Lower lobe of right lung (tissue), 2 donors: ENCODE measurements around the gene TLX1. TPM values are rescaled to one million over a fixed set of nuclear protein-coding genes. Genes with fewer than 3 reads are reported as not detected.

Source experiments
- ATAC-seq, 2 donors: fragments of 200-7000 bp; cut with Tn5 transposase; one replicate each; pipeline ENCODE4 v1.9.1; 2020 to 2022; ENCODE audit warnings: mild to moderate bottlenecking in 2 of 2, moderate library complexity in 2 of 2
- DNase-seq: peaks from one replicate; pipeline ENCODE4 v3.0.0-alpha.2; 2020
- H3K27ac ChIP-seq: fragments of 200-600 bp; one replicate; pipeline ENCODE4 v1.8.0; 2022
- H3K27me3 ChIP-seq: fragments of 200-600 bp; one replicate; pipeline ENCODE4 v1.8.0; 2022; ENCODE audit warnings: low read depth
- H3K36me3 ChIP-seq: fragments of 200-600 bp; one replicate; pipeline ENCODE4 v1.8.0; 2022; ENCODE audit warnings: mild to moderate bottlenecking
- H3K4me1 ChIP-seq: fragments of 200-600 bp; one replicate; pipeline ENCODE4 v1.8.0; 2022
- H3K4me3 ChIP-seq: fragments of 200-600 bp; one replicate; pipeline ENCODE4 v1.8.0; 2022; ENCODE audit warnings: mild to moderate bottlenecking
- H3K9me3 ChIP-seq: fragments of 200-600 bp; one replicate; pipeline ENCODE4 v1.8.0; 2022
- CTCF ChIP-seq: fragments of 200-600 bp; IDR thresholded peaks from one replicate; pipeline ENCODE4 v1.8.0; 2022; ENCODE audit warnings: antibody characterized with exemption, mild to moderate bottlenecking
- intact Hi-C: fragments of 100-400 bp; cut with DNase I; formaldehyde crosslinking; loops from one replicate; pipeline ENCODE4 v1.11.0; 2022
- total RNA-seq: library from RNA; stranded (reverse); fragmentation: NEBNext Ultra II Directional; extraction: Animal tissue kit (Norgen Biotek cat#: 25700); gene quantifications from one replicate; pipeline ENCODE4 v1.2.1, GENCODE V29; 2021
- donor health status: DM: no; HTN: yes; CAD: no; lungs with severe emphysema.

Gene TLX1
- total RNA-seq, 1 donor from 2014 or later = not detected

- no peak overlapping the region for H3K4me3 ChIP-seq
Measured at GRCh38 chr10:101140084-101140949, 9.2 kb downstream of the TLX1 start.

GRCh38 chr10:101140950-101141615 lies 10.0 kb downstream of the TLX1 start:
- Histone ChIP-seq H3K36me3 (no peaks in the 10 kb centered on the region), H3K4me3 (no peak overlapping the region), H3K27me3 (peaks cover 100% of the 10 kb centered on the region), H3K27ac (no peak overlapping the region), H3K9me3 (no peaks in the 10 kb centered on the region), H3K4me1 (peaks cover 11% of the 10 kb centered on the region)
- no peak for DNase-seq
- intact Hi-C loops = no loop called here
- ATAC-seq = no peak
- TF ChIP-seq CTCF = no peak

More at GRCh38 chr10:101140084-101140949, 9.2 kb downstream of the TLX1 start:
- H3K9me3 ChIP-seq = no peaks in the 10 kb centered on the region
- no peaks in the 10 kb centered on the region for H3K36me3 ChIP-seq
- ATAC-seq = no peak
- H3K4me1 ChIP-seq = peaks cover 18% of the 10 kb centered on the region
- peaks cover 100% of the 10 kb centered on the region for H3K27me3 ChIP-seq
- no peak overlapping the region for H3K27ac ChIP-seq
- intact Hi-C loops = no loop called here
- no peak for TF ChIP-seq CTCF
- no peak for DNase-seq

- ATAC-seq (peak; percentile 87 to 90), DNase-seq (peak; percentile 86)
- H3K27ac ChIP-seq = no peak overlapping the region
- H3K36me3 ChIP-seq = no peaks in the 10 kb centered on the region
- no peak overlapping the region for H3K4me3 ChIP-seq
- intact Hi-C loops = no loop called here
- peak; percentile 97 for TF ChIP-seq CTCF
- H3K4me1 ChIP-seq = peaks cover 15% of the 10 kb centered on the region
- H3K27me3 ChIP-seq = peaks cover 100% of the 10 kb centered on the region
- H3K9me3 ChIP-seq = no peaks in the 10 kb centered on the region
Measured at GRCh38 chr10:101141616-101142532, 10.8 kb downstream of the TLX1 start.

GRCh38 chr10:101142533-101143344 lies 11.6 kb downstream of the TLX1 start:
- ATAC-seq (no peak), DNase-seq (no peak)
- no peaks in the 10 kb centered on the region for H3K9me3 ChIP-seq
- no peak overlapping the region for H3K4me3 ChIP-seq
- no peak overlapping the region for H3K27ac ChIP-seq
- H3K36me3 ChIP-seq = no peaks in the 10 kb centered on the region
- peaks cover 18% of the 10 kb centered on the region for H3K4me1 ChIP-seq
- H3K27me3 ChIP-seq = peaks cover 100% of the 10 kb centered on the region
- TF ChIP-seq CTCF = no peak
- intact Hi-C loops = no loop called here

- no peak for DNase-seq
Measured at GRCh38 chr10:101143345-101143630, 12.2 kb downstream of the TLX1 start.

More at GRCh38 chr10:101143345-101143630, 12.2 kb downstream of the TLX1 start:
- no peak for TF ChIP-seq CTCF
- Histone ChIP-seq H3K4me1 (peaks cover 18% of the 10 kb centered on the region), H3K27ac (no peak overlapping the region), H3K4me3 (no peak overlapping the region), H3K36me3 (no peaks in the 10 kb centered on the region), H3K27me3 (peaks cover 100% of the 10 kb centered on the region), H3K9me3 (no peaks in the 10 kb centered on the region)
- intact Hi-C loops = no loop called here
- no peak for ATAC-seq
